ENCODE results near the gene ZNF423.

DNA sequence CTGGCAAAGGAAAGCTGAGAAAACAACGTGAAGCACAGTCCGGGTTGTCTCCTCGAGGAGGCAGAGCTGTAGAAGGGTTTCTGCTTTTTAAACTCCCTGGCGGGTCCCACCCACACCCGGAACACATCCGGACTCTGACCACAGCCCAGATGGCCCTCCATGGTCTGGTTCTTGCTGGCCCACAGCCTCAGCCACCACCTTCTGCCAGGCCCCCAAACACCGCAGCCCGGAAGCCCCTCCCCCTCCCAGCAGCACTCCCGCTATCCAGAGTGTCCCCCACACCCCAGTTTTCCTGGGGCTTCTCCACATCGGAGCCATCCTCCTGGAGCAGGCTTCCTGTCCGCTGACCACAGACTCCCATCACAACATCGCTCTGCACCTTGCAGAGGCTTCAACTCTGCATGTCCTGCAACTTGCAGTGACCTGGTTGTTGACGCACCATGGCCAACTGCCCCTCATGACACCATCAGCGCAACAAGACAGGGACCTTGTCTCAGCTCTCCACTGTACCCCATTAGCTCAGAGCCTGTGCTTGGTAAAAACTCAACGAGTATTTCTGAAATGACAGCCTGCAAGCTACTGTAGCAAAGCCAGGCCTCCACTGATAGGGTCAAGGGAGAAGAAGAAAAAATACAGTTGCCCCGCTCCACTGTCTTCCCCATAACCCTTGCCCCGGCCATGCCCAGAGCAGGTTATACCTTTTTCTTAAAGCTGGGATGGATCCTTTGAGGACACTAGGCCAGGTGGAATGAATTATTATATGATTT lies 352.5 kb downstream of the ZNF423 start:
- TF ChIP-seq, protein P1, sequence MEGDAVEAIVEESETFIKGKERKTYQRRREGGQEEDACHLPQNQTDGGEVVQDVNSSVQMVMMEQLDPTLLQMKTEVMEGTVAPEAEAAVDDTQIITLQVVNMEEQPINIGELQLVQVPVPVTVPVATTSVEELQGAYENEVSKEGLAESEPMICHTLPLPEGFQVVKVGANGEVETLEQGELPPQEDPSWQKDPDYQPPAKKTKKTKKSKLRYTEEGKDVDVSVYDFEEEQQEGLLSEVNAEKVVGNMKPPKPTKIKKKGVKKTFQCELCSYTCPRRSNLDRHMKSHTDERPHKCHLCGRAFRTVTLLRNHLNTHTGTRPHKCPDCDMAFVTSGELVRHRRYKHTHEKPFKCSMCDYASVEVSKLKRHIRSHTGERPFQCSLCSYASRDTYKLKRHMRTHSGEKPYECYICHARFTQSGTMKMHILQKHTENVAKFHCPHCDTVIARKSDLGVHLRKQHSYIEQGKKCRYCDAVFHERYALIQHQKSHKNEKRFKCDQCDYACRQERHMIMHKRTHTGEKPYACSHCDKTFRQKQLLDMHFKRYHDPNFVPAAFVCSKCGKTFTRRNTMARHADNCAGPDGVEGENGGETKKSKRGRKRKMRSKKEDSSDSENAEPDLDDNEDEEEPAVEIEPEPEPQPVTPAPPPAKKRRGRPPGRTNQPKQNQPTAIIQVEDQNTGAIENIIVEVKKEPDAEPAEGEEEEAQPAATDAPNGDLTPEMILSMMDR (IDR thresholded peaks at IDR 0.05), result no peak
- no peak for TF ChIP-seq POLR2A (IDR thresholded peaks at IDR 0.05)

All from right lobe of liver (tissue), 4 donors.